Stimulated activated CD4-positive, alpha-beta T cell treated with anti-CD3 and anti-CD28 coated beads, Interleukin-2, amount 100 ng/mL, for 4 hours (primary cell): ENCODE measurements around the gene TAP2.
"Not testable (repeated sequence)": the region's sequence is repeated elsewhere in the genome, so short reads cannot be mapped to it uniquely, and the experiment has no call there.

Experiments used
- DNase-seq: peaks from one replicate; pipeline ENCODE4 v3.0.0-alpha.2; 2020; ENCODE audit warnings: low read depth

The TAP2 gene

DNA sequence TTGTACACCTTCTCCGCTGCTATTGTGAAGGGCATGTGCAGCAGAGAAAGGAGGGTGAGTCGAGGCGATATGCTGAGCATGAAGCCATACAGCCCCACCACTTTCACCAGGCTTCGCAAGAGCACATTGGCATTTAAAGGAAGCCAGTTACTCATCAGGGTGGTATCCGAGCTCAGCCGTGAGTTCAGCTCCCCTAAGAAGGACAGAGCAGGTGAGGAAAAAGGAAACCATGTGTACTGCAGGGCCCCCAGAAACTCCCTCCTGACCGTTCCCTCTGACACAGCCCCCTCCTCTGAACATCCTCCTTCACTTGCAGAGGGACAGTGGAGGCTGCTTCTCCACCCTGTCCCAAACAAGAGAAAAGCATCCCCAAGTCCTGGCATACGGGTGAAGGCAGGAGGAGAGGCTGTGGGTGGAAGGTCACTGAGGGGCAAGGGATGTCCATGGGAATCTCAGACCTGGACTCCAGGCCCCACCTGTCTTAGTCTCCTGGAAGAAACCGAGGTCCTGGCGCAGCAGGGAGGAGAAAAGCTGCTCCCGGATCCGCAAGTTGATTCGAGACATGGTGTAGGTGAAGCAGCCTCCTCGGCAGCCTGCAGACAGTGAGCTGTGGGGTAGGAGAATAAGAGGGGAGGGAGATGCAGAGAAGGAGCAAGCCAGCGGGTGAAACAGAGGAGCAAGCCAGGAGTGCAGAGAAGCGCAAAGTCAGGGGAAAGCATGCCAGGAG lies 3.2 kb downstream of the TAP2 start:
- no peak for DNase-seq

DNA sequence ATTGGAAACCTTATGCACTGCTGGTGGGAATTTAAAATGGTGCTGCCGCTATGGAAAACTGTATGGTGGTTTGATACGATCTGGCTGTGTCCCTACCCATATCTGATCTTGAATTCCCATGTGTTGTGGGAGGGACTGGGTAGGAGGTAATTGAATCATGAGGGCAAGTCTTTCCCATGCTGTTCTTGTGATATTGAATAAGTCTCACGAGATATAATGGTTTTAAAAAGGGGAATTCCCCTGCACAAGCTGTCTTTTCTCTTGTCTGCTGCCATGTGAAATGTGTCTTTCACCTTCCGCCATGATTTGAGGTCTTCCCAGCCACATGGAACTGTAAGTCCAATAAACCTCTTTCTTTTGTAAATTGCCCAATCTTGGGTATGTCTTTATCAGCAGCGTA lies 4.9 kb downstream of the TAP2 start:
- no peak for DNase-seq

DNA sequence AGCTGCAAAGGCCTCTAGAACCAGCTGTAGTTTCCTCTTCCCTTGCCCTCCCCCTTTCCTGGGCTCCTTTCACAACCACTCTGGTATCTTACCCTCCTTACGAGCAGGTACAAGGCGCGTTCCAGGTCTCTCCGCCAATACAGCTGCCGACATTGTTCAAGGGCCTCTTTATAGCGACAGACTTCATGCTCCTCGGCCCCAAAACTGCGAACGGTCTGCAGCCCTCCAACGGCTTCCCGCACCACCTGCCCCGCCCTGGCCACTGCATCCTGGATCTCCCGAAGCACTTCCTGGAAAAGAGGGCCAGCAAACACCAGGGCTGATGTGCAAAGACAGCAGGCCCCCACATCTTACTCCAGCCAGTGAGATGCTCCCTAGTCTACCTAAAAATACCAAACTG lies 6.0 kb downstream of the TAP2 start:
- DNase-seq = no peak

DNA sequence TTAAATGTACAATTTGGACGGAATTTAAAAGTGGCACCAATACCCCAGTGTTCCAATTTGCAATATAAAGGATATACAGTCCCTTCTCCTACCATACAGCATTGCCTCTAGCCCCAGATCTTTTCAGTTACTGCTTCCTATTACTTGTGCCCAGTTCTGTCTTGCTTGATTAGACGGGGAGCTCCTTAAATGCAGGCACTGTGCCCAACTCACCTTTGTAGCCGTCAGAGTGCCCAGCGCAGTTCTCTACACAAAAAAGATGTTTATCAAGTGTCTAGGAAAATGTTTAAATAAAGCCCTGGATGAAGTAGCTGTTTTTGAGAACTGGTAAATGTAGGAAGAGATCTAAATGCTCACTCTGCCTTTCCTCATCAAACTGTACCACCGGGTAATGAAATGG lies 7.6 kb downstream of the TAP2 start:
- DNase-seq = no peak

DNA sequence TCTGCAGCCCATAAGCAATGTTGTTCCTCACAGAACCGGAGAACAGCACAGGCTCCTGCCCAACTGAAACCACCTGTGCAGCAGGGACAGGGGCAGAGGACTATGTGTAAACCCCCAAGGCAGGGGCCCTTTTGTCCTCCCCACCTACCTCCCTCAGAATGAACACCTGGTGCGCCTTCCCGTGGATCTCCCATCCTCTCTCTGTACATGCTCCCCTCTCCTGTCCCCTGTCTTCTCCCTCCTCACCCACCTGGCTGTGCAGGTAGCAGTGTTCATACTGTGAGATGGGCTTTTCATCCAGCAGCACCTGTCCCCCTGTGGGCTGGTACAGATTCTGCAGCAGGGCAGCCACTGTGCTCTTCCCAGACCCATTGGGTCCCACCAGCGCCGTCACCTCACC lies 8.5 kb downstream of the TAP2 start:
- DNase-seq = no peak

DNA sequence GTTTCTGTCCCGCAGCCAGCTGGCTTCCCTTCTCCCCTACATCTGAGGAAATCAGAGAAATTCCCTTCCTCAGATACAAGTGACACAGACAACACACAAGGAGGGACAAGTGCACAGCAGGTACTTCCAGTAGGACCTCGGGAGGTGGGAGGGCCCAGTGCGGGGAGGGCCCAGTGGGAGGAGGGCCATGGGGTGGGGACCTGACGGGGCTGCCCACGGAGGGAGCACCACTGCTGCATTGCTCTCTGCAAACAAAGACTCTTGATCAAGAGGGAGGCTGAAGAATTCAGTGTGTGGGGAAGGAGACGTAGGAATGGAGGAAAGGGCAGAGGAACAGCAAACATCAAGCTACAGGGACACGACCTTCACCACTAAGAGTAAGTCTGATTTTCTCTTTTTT lies 9.0 kb downstream of the TAP2 start:
- no peak for DNase-seq

DNA sequence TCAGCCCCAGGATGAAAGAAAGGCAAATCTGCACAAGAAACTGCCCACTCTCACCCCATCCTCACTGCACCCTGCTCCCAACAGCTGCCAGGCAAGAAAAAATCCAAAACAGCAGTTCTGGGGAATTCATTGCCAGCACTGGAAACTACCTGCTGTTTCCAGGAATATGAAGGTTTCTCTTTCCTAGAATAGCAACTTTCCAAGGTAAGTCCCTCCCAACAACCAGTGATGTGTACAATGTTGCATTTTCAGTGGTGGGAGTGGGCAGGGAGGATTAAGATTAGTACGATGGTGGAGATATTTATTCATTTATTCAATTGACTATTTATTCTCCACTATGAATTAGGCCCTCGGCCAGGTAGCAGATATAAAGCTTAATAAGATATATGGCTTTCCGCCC lies 11.5 kb downstream of the TAP2 start:
- no peak for DNase-seq

DNA sequence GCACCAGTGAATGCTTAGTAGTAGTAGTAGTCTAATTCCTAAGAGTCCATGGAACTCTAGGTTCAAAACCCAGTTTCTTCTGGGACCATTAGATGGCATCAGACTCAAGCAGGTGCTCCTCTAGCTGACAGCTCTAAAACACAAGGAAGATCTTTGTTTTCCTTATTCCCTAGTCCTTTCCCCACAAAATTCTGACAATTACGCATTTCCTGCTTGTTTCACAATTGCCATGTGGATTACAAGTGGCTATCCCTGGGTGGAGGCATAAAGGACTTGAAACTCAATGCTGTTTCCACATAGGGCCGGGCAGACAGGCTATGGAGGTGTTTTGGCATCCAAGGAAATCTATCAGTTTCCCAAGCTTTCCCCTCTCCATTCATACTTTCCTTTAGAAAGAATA lies 12.6 kb downstream of the TAP2 start:
- no peak for DNase-seq

DNA sequence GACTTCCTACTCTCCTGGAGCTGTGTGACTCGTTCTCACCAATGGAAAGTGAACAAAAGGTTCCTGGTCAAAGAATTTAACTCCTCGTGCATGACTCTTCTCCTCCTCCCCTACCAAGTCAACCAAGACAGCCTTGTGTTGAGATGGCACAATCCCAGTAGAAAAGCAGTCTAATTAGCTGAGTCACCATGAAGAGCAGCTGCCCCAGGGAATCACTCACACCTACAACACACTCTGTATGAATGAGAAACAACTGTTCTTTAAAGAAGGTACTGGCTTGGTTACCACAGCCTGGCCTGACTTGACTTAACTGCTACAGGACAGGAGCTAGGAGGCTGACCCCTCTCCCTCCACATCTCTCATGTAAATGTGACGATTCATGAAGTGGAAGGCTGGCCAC lies 18.8 kb downstream of the TAP2 start:
- DNase-seq = no peak

DNA sequence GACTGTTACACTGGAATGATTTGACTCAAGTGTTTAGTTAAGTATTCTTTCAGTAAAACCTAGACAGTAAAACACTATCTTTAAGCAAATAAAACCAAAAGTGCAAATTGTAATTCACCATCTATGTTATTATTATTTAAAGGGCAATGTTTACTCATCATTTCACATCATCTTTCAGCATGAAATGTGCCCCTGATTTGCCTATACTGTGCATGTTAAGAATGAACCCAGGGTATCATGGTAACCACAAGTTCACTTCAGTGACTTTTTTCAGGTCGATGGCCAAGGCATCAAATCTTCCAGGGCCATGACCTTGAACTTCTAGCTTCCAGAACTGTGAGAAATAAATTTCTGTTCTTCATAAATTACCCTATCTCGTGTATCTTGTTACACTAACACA lies 19.7 kb downstream of the TAP2 start:
- no peak for DNase-seq

DNA sequence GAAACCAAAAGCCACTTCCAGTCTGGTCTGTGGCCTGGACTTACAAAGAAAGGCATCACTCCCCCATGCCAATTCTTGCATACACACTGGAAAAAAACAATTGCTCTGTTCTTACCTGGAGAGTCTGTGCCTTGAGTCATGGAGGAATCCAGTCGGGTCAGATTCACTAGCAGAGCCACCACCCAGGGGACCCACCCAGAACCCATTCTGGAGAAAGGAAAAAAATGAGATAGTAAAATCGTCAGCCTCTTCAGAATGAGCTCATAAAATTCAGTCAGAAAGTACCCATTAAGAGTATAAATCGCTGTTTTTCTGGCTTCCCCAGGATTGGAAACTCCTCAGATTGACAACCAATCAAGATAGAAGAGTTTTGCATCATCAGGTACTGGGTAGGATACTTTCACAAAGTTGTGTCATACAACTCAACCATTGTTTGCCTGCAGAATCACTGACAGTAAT lies 21.8 kb downstream of the TAP2 start, which contains the start of gene HLA-DOB:
TSS of gene HLA-DOB (minus strand) at position 257 of the 459 bp plus-strand sequence. CDS start at position 206, 51 bp downstream.
- DNase-seq = no peak

DNA sequence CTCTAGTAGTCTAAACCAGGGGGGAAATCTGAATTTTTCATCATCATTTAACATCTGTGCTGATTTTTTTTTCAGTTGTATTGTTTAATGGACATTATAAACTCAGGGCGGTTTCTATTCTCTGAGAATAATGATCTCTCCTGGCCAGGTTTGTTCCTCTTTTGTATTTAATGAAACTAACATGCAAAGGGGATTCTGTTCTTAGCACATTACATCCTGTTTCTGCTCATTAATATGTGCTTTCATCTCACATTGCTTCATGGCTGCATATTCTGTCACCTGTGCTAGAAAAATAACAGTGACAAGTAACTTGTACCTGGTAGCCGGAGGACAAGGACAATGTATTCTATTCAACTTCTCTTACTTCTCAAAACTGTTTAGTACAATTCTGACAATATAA lies 22.5 kb downstream of the TAP2 start:
- no peak for DNase-seq

DNA sequence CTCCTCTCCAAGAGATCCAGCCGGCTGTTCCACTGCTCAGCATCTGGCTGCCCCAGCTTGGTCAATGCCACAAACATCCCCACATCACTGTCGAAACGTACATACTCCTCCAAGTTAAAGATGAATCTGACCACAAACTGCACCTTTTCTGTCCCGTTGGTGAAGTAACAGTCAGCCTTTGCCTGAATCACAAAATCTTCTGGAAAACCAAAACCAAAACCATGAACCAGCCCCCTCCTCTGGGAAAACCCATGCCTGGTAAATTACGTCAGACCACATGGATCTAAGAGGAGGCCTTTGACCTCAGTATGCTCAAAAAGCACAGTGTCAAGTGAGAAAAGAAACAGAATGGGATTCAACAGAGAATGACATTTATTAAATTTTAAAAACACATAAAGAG lies 23.4 kb downstream of the TAP2 start:
- no peak for DNase-seq

DNA sequence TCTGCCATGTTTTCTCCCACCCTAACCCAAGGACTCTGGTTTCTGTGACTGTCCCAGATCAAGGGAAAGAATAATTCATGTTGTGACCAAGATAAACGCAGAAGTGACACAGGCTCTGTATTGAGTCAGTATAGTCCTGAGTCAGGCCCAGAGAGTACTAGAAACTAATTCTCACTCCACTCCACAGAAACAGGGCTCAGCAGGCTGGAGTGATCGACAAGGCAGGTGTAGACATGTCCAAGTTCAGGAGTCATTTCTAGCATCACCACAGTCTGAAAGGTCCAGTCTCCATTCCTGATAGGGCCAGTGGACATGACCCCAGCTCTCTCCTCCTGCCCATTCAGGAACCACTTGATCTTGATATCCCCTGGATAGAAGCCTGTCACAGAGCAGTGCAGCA lies 24.4 kb downstream of the TAP2 start:
- DNase-seq = no peak

DNA sequence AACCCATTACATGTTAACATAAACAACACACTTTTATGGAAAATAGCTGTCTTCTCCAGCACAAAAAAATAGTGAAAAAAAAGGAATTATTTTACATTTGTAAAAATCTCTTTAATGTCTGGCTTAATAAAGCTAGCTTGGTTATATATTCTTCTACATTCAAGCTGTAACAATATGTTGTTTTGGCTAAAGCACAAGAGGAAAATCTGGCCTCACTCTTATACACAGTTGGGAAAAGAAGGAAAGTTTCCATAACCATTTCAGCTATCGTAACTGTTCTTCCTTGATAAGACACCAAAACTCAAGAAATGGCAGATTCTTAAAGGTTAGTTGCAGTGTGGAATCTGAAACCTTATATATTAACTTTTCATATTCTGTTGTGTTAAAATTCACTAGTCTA lies 29.4 kb downstream of the TAP2 start:
- DNase-seq = no peak

DNA sequence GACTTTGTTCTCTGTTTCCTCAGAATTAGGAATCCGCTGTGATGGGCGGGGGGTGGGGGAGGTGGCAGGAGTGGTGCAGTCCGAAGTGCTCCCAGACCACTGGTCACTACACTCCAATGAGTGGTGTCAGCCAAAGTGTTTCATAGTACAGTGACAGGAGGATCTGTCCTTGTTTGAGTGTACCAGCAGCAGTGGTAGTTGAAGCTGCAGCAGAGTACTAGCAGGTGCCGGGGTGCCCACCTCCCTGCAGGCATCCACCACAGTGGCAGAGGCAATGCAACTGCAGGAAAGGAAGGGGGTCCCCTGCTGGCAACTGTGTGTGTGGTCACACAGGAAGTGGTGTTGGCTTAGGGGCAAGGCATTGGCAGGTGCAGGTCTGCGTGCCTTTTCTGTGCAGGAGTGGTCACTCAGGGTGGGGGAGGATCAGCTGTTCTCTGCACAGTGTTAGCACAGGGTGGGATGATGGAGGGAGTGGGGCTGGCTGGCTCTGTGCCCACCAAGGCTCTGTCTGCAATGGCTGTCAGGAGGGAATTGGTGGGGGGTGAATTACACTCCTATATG lies 31.4 kb downstream of the TAP2 start:
- no peak for DNase-seq

DNA sequence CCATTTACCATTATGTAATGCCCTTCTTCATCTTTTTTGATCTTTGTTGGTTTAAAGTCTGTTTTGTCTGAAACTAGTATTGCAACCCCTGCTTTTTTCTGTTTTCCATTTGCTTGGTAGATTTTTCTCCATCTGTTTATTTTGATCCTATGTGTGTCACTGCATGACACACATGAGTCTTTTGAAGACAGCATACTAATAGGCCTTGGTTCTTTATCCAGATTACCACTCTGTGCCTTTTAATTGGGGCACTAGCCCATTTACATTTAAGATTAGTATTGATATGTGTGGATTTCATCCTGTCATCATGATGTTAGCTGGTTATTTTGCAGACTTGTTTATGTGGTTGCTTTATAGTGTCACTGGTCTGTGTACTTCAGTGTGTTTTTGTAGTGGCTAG lies 33.1 kb downstream of the TAP2 start:
- DNase-seq = not testable (repeated sequence)

DNA sequence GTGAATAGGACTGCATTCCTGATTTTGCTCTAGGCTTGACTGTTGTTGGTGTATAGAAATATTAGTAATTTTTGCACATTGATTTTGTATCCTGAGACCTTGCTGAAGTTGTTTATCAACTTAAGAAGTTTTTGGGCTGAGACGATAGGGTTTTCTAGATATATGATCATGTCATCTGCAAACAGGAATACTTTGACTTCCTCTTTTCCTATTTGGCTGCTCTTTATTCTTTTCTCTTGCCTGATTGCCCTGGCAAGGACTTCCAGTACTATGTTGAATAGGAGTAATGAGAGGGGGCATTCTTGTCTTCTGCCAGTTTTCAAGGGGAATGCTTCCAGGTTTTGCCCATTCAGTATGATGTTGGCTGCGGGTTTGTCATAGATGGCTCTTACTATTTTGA lies 35.1 kb downstream of the TAP2 start:
- DNase-seq = no peak

DNA sequence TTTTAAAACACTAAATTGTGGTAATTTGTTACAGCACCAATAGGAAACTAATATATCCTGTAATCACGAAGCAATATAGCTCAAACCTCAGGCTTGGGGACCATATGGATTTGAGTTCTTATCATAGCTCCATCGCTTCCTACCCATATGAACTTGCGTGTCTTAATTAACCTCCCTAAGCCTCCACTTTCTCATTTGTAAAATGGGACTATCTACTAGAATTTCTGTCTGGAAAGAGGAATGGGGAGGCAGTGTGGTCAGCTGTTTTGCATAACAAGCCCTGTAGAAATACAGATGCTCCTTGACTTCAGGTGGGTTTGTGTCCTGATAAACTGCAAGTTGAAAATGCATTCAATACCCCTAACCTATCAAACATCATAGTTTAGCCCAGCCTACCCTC lies 38.8 kb downstream of the TAP2 start:
- DNase-seq = no peak

DNA sequence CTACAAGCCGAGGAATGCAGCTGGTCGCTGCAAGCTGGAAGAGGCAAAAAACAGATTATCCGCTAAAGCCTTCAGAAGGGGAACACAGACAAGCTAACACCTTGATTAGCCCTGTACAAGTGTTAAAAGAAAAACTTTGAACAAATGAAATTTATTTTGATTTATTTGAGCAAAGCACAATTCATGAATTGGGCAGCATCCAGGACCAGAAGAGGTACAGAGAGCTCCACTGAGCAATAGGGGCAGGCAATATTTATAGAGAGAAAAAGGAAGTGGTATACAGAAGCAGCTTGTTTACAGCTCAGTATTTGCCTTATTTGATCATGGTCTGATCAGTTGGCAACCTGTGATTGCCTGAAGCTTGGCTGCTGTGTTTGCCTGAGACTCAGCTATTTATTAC lies 39.4 kb downstream of the TAP2 start:
- DNase-seq = no peak

DNA sequence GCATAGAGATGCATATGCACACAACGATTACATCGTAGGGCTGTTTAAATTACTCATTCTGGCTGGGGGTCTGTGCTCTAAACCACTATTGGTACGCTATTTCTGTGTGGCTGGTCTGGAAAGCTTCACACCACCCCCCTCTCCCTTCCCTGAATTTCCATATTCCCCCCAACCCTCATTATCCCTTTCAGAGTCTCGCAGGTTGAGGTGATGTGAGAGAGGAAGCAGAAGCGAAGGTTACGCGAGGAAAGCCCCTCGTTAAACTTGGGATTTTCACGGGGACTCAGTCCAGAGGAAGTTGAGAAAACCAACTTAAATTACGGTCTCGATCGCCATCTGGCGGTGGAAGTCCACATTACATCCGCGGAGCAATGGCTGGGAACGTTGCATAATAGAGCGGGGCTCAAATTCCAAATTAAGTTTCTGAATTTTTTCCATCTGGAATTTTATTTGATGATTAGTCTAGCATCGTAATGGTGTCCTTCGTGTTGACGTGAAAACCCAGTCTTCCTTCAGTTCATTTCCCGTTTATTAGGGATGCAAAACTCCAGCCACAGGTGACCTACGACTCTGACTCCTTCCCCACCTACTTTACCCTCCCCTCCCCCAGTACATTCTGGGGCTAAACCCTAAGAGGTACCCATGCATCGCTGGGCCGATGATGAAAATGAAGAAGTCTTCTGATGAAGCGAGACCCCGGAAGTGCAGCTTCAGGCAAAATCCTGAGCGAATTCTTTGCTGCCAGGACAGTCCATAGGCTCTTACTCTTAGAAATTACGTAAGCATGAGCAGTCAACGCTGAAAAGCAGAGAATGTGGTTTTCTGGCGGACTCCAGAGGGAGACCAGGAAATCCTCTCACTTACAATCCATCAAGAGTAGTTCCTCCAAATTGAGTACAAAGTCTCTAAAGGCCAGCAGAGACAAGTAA lies 41.4 kb downstream of the TAP2 start:
- DNase-seq = peak; percentile 56

DNA sequence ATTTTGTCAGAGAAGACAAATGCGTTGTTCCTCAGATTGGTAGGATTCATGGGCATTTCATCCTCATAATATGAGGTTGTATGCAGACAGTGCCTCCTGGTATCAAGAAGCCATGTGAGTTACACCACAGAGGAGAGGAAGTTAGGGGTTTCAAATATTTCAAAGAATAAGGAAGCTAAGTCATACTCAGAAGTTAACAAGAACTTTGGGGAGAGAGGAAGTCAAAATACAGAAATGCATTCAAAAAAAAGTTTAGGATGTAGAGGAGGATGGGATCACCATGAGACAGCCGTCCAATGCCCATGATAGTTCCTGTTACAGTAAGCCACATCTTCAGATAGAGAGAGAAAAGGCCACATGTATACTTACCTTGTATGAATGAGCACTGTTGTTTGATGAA lies 44.0 kb downstream of the TAP2 start:
- DNase-seq = no peak

DNA sequence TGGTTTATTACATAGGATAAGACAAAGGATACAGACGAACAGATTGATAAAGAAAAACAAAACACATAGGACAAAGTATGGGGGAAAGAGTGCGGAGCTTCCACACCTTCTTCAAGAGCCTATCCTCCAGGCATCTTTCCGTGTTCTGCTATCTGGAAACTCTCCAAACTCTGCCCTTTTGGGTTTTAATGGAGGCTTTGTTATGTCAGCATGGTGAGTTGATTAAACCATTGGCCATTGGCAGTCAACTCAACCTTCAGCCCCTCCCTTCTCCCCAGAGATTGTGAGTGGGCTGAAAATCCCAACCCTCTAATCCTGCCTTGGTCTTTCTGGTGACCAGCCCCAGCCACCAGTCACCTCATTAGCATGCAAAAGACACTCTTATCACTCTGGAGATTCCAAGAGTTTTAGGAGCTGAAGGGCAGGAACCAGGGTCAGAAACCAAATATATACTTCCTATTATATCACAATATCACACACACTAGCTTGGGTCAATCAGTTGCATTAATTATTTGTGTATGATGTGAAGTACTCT lies 45.6 kb downstream of the TAP2 start:
- DNase-seq = no peak
